ENCODE measurements around the gene TRPM3. TPM values are rescaled to one million over a fixed set of nuclear protein-coding genes. Genes with fewer than 3 reads are reported as not detected.

Gene TRPM3
- total RNA-seq, 1 donor from 2014 or later = not detected

GRCh38 chr9:70814597-70814996 lies 306.8 kb downstream of the TRPM3 start:
- no peak for ATAC-seq

GRCh38 chr9:70813141-70813540 lies 308.3 kb downstream of the TRPM3 start:
- ATAC-seq = no peak

- no peak for ATAC-seq
Measured at GRCh38 chr9:70811638-70812037, 309.8 kb downstream of the TRPM3 start.

- no peak for ATAC-seq
Measured at GRCh38 chr9:70806875-70807274, 314.5 kb downstream of the TRPM3 start.

GRCh38 chr9:70805949-70806348 lies 315.5 kb downstream of the TRPM3 start:
- ATAC-seq = no peak

GRCh38 chr9:70802758-70803436 lies 318.5 kb downstream of the TRPM3 start:
- no peak for ATAC-seq

- no peak for ATAC-seq
Measured at GRCh38 chr9:70802206-70802605, 319.2 kb downstream of the TRPM3 start.

GRCh38 chr9:70801181-70801829 lies 320.1 kb downstream of the TRPM3 start:
- ATAC-seq = no peak

GRCh38 chr9:70798018-70798417 lies 323.4 kb downstream of the TRPM3 start:
- no peak for ATAC-seq

GRCh38 chr9:70795841-70796240 lies 325.6 kb downstream of the TRPM3 start:
- ATAC-seq = no peak

- ATAC-seq = no peak
Measured at GRCh38 chr9:70792796-70793195, 328.6 kb downstream of the TRPM3 start.

GRCh38 chr9:70791936-70792335 lies 329.5 kb downstream of the TRPM3 start:
- ATAC-seq = no peak

GRCh38 chr9:70789086-70789485 lies 332.3 kb downstream of the TRPM3 start:
- no peak for ATAC-seq

- no peak for ATAC-seq
Measured at GRCh38 chr9:70784456-70784855, 337.0 kb downstream of the TRPM3 start.

- no peak for ATAC-seq
Measured at GRCh38 chr9:70778568-70778967, 342.9 kb downstream of the TRPM3 start.

- no peak for ATAC-seq
Measured at GRCh38 chr9:70773579-70773978, 347.8 kb downstream of the TRPM3 start.

- ATAC-seq = no peak
Measured at GRCh38 chr9:70772601-70773000, 348.8 kb downstream of the TRPM3 start.

- no peak for ATAC-seq
Measured at GRCh38 chr9:70765946-70766345, 355.5 kb downstream of the TRPM3 start.

GRCh38 chr9:70761139-70761670 lies 360.2 kb downstream of the TRPM3 start:
- ATAC-seq = no peak

GRCh38 chr9:70760228-70760627 lies 361.2 kb downstream of the TRPM3 start:
- no peak for ATAC-seq

GRCh38 chr9:70753311-70753710 lies 368.1 kb downstream of the TRPM3 start:
- ATAC-seq = no peak

GRCh38 chr9:70749066-70749465 lies 372.4 kb downstream of the TRPM3 start:
- ATAC-seq = no peak

- ATAC-seq = no peak
Measured at GRCh38 chr9:70747261-70747718, 374.1 kb downstream of the TRPM3 start.

GRCh38 chr9:70746760-70747159 lies 374.7 kb downstream of the TRPM3 start:
- no peak for ATAC-seq

All from esophagus mucosa (tissue), 1 donor.